ENCODE data around the gene PARD3.
"Not testable (repeated sequence)": the region's sequence is repeated elsewhere in the genome, so short reads cannot be mapped to it uniquely, and the experiment has no call there.

Gene PARD3

DNA sequence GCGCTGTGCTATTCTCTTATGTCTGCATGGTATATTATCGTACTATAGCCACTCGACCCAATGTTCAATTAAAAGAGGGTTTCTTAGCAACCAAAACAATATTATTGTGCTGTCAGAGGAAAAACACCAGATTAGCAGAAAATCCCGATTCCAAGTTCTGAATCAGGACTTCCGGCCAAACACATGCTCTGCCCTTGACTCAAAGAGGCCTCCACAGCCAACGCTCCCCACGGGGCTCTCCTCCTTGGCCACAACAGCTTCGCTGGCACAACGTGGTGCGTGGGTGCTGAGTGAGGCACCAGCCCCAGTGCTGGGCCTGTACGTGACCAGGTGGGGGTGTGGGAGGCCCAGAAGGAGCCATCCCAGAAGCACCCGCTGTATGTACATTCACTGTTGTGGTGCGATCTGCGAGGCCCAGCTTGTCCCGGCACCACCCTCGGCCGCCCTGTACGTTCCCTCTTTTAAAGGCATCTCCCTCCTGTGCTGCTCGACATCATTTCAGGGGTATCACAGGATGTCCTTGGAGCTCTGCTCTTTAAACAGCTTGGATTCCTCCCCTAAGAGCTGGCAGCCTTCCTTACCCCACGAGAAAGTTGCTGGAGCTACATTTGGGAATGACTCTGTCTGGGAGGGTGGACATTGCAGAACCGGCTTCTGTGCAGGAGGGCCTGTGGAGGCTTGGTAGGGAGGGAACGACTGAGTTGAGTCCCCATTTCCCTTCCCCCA, 736.2 kb downstream of the PARD3 start:
- DNase-seq, result no peak

DNA sequence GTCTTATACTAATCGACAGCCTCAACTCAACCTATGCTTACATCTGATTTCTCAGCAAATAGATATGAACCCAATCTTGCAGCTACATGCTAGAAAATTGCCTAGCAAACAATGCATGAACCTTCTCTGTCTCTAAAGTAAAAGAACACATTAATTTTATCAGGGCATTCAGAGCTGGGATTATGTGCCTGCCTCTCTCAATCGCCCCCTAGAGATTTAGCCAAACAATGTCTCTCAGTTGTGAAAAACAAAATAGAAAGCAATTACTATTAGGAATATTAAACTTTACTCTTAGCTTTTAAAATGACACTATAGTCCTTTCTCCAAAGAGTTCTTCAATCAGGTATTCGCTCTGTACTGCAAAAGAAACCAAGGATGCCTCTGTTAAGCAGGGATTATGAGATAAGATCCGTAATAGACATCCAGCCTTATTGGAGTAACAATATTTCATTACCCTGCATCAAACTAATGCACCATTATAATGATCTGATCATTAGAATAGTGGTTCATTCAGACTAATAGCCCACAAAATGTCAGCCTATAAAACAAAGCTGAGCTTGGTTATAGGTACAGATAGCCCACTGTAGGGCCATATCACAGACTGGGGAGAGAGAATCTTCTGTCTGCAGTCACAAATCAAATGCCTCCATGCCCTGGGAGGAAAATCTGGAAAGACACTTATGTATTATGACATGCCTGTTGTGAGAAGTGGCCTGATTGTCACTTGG, 736.9 kb downstream of the PARD3 start:
- no peak for DNase-seq

DNA sequence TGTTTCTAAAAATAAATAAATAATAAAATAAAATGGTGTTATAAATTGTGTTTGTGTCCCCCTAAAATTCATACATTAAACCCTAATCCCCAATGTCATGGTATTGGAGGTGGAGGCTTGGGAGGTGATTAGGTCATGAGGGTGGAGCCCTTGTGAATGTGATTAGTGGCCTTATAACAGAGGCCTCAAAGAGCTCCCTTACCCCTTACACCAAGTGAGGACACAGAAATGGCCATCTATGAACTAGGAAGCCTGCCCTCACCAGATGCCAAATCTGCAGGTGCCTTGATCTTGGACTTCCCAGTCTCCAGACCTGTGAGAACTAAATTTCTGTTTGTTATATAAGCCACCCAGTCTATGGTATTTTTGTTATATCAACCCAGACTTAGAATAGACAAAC, 738.7 kb downstream of the PARD3 start:
- DNase-seq, result no peak

DNA sequence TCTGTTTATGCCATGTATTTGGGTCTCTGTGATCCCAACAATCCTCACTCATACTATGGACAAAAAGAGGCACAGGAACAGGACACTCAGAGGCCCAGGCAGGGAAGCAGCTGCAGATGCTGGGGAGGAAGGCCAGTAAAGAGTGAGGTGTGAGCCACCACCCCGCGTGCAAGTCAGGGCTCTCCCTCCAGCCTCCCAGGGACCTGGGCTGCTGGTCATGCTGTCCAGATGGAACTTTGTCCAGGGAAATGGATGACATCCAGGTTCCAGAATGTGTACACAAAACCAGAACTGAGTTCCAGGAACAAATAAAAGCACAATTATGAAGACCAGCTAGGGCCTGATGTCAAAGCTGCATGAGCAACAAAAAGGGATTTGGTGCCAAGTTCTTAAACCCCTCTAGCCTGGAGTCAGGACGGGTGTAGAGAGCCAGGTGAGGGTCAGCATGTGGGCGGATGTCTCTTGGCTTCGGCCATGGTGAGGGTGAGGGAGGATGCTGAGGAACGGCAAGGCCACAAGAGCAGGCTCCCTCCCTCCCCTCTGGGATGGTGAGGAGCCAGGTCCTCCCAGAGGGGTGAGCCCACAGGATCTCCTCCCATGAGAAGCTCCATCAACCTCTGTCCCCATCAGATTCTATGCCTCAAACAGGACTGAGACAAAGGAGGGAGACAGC, 739.7 kb downstream of the PARD3 start:
- no peak for DNase-seq

DNA sequence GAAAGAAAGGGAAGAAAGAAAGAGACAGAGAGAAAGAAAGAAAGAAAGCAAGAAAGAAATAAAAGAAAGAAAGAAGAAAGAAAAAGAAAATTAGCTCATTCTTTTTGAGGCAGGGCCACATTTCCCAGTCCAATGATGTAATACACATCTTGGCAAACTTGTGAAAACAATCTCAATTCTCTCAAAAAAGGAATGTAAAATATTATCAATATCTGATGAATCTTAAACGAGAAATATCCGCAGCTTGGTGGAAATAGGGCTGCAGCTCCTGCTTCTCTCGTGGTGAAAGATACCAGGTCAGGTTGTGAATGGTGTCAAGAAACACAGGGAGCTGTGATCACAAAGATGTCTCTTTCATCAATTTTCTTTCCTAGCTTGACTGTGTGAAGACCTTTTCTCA, 741.0 kb downstream of the PARD3 start:
- DNase-seq, result no peak

DNA sequence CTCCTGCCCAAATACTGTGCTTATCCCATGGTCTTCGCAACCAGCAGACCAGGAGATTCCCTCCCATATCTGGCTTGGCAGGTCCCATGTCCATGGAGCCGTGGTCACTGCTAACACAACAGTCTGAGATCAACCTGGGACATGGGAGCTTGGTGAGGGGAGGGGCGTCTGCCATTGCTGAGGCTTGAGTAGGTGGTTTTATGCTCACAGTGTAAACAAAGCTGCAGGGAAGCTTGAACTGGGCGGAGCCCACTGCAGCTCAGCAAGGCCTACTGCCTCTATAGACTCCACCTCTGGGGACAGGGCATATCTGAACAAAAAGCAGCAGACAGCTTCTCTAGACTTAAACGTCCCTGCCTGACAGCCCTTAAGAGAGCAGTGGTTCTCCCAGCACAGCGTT, 747.4 kb downstream of the PARD3 start:
- DNase-seq, result not testable (repeated sequence)

DNA sequence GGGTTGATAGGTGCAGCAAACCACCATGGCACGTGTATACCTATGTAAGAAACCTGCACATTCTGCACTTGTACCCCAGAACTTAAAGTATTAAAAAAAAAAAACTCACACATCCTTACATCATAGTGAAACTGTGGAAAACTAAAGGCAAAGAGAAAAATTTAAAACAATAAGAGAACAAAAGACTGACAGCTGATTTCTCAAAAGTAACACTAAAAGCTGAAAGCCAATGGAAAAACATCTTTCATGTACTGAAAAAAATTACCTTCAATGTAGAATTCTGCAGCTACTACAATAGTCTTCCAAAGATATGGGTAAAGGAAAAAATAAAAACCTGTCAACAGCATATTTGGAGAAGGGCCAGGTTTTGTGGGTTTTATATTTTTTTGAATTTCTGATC, 751.5 kb downstream of the PARD3 start:
- DNase-seq, result no peak

DNA sequence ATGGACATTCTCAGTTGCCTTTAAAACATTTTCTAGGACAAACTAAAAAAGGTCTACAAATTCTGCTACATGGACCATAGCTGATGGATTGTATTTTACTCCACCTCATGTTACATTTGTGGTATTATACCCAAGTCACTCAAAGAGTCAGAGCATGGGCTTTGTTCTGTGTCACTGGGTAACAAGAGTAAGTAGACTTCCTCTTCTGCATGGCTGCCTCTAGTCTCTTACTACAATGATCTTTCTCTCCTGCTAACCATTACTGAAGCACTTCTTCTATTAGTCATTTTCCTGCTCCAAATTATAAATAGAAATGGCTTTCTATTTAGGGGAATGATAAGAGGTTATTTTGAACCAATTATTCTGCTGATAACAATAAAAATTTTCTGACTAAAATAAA, 753.3 kb downstream of the PARD3 start:
- no peak for DNase-seq

Data from NCI-H1436 (cell line).